Bronchial epithelial cell (primary cell): ENCODE results near the gene CSRP1. TPM values are rescaled to one million over a fixed set of nuclear protein-coding genes. Genes with fewer than 3 reads are reported as not detected.

Experiments
- DNase-seq: peaks from one replicate; pipeline ENCODE4 v3.0.0-alpha.2; 2010; ENCODE audit warnings: low read depth
- FAIRE-seq: peaks from 2 replicates; lab custom pipeline; 2011; peaks lifted over from hg19 to GRCh38; lab: Jason Lieb, UNC
- H3K27me3 ChIP-seq: 2 replicates; pipeline ENCODE4 v1.5.1; 2011; ENCODE audit warnings: low read length; ENCODE audit not compliant: control insufficient read depth, insufficient read depth
- H3K36me3 ChIP-seq: 2 replicates; pipeline ENCODE4 v1.5.1; 2011; ENCODE audit warnings: low read length; ENCODE audit not compliant: control insufficient read depth, insufficient read depth
- H3K4me3 ChIP-seq: 2 replicates; pipeline ENCODE4 v1.5.1; 2011; ENCODE audit warnings: mild to moderate bottlenecking, low read depth, low read length, control low read depth
- total RNA-seq: library from RNA; depleted of rRNA; stranded (reverse); fragments of >200 nt; gene quantifications from 2 replicates; pipeline ENCODE4 v1.2.1, GENCODE V29; 2014
- TF ChIP-seq, protein P1 (sequence below): IDR thresholded peaks from 2 replicates; pipeline ENCODE4 v1.5.1; 2011; ENCODE audit warnings: mild to moderate bottlenecking, moderate library complexity, low read length, control low read depth, inconsistent platforms; ENCODE audit not compliant: insufficient read depth, severe bottlenecking

Gene CSRP1
- total RNA-seq, 1 donor from 2014 or later, result 257 TPM

DNA sequence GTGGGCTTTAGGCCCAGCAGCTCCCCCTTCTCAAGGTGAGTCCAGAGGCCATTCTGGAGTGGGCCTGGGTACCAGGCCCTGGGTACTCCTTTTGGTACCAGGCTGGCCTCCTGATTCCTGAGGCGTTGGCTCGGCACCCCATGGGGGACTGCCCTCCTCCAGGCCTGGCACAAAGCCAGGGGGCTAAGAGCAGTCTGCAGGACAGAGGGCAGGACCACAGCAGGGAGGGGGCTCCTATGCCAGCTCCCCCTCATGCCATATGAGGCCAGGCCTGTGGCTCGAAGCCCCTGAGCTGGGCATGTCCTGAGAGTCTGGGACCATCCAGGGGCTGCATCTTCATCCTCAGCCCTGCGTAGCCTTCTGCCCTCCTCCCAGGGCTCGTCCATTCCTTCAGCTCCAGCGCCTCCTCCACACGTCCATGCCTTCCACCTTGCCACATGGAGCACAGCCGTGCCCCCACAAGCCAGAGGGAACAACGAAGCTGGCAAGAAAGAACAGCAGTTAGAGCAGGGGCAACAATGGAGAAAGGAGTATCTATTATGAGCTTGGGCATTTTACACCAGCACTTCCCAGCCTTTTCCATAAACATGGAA, 41.1 kb downstream of the CSRP1 start:
- TF ChIP-seq, protein P1, sequence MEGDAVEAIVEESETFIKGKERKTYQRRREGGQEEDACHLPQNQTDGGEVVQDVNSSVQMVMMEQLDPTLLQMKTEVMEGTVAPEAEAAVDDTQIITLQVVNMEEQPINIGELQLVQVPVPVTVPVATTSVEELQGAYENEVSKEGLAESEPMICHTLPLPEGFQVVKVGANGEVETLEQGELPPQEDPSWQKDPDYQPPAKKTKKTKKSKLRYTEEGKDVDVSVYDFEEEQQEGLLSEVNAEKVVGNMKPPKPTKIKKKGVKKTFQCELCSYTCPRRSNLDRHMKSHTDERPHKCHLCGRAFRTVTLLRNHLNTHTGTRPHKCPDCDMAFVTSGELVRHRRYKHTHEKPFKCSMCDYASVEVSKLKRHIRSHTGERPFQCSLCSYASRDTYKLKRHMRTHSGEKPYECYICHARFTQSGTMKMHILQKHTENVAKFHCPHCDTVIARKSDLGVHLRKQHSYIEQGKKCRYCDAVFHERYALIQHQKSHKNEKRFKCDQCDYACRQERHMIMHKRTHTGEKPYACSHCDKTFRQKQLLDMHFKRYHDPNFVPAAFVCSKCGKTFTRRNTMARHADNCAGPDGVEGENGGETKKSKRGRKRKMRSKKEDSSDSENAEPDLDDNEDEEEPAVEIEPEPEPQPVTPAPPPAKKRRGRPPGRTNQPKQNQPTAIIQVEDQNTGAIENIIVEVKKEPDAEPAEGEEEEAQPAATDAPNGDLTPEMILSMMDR, result no peak
- FAIRE-seq, result no peak
- DNase-seq, result no peak
- peaks cover 12% of the 10 kb centered on the region for H3K36me3 ChIP-seq
- no peaks in the 10 kb centered on the region for H3K27me3 ChIP-seq
- H3K4me3 ChIP-seq, result peak overlapping the region; percentile 83

DNA sequence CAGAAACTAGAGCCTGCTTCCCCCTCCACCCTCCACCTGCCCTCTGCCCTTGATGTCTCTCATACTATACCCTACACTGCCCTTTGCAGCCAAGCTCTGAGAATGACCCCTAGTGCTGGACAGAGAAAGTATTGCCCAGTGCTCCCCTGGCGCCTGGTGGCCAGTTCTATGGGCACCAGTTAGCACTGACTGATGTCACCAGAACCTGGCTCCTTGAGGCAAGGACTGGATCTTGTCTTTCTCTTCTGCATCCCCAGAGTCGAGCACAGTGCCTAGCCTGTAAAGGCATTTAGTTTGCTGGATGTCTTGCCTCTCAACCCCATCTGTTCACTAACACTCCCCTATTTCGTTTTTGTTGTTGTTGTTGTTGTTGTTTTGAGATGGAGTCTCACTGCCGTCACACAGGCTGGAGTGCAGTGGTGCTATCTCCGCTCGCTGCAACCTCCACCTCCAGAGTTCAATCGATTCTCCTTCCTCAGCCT, 43.8 kb downstream of the CSRP1 start:
- peaks cover 12% of the 10 kb centered on the region for H3K36me3 ChIP-seq
- no peaks in the 10 kb centered on the region for H3K27me3 ChIP-seq
- TF ChIP-seq, protein P1, result peak; percentile 32
- no peak overlapping the region for H3K4me3 ChIP-seq
- FAIRE-seq (peak; percentile 18), DNase-seq (peak; percentile 51)

DNA sequence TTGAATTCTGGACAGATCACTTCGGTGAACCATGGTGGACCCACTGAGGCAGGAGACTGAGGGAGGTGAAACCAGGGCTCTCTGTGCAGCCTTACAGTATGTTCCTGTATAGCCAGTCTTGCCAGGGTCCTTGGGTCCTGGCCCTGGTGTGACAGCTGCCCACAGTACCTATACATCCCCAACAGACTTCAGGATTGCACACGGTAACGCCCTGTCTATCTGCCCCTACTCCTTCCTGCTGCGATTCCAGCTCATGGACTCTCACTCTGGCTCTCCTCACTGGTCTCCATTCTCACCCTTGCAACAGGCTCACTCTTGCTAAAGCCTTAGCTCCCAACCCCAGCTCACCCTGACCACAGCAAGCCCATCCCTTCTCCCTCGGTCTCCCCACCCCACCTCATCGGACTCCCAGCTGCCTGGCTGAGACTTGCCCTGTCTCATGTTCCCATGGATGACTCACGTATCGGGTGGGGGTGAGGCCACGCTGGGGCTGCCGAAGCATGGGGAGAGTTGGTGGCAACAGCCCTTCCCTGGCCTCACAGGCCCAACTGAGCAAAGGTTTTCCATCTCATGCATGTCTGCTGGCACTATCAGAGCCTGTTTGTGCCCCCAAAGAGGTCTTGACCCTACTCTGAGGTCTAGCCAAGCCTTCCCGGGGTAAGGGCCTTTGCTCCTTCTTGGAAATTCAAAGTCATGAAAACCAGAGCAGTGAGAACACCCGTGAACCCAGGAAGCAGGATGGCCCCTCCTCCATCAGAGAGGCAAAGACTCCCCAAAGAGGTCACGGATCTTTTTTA, 45.1 kb downstream of the CSRP1 start:
- no peaks in the 10 kb centered on the region for H3K27me3 ChIP-seq
- peaks cover 10% of the 10 kb centered on the region for H3K36me3 ChIP-seq
- TF ChIP-seq, protein P1, result no peak
- DNase-seq, result peak; percentile 99
- peak overlapping the region; percentile 1 for H3K4me3 ChIP-seq
- peak; percentile 97 for FAIRE-seq

DNA sequence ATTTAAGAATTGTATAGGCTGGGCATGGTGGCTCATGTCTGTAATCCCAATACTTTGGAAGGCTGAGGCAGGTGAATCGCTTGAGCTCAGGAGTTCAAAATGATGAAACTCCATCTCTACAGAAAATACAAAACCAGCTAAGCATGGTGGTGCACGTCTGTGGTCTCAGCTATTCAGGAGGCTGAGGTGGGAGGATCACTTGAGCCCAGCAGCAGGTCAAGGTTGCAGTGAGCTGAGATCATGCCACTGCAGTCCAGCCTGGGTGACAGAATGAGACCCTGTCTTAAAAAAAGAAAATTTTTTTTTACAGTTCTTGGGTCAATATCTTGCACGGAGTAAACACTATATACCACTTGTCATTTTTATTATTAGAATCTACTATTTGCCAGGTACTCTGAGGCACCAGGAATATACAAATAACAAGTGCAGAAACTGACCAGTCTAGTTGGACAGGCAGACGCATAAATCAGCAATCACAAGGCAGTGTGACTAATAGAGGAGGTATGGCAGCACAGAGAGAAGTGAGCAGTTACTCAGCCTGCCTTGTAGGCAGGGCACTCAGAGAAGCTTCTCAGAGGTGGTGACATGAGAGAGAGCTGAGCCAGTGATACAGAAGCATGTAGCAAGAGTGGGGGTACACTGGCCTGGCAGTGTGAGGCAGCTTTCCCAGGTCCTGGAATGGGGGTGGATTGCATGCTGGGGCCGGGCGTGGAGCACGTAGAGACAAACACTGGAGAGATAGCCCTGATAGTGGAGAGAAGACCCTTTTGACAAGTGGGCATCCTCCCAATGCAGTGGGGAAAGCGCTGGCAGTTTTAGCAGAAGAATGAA, 45.9 kb downstream of the CSRP1 start:
- peaks cover 10% of the 10 kb centered on the region for H3K36me3 ChIP-seq
- DNase-seq (peak; percentile 99), FAIRE-seq (peak; percentile 96)
- no peaks in the 10 kb centered on the region for H3K27me3 ChIP-seq
- TF ChIP-seq, protein P1, result no peak
- peak overlapping the region; percentile 1 for H3K4me3 ChIP-seq

DNA sequence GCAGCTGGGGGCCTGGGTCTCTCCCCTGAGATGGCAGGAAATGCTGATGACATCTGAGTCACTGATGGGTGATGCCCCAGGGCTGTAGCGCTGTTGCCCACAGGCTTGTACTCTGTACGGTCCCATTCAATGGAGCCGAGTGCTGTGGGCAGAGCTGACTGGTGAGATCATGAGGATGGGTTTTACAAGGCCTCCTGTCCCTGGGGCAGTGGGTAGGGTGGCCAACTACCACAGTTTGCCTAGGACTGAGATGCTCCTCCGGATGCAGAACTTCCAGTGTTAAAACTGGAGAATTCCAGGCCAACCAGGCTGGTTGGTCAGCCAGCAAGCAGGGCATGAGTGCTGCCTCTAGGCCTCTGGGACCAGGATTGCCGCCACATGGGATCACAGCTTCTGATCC, 47.1 kb downstream of the CSRP1 start:
- H3K27me3 ChIP-seq, result no peaks in the 10 kb centered on the region
- no peak for FAIRE-seq
- H3K4me3 ChIP-seq, result no peak overlapping the region
- DNase-seq, result no peak
- TF ChIP-seq, protein P1, result no peak
- H3K36me3 ChIP-seq, result peaks cover 1% of the 10 kb centered on the region
